NK-92 treated with Interleukin-12 subunit alpha and Interleukin-12 subunit beta, amount 100 ng/mL, for 24 hours (cell line): ENCODE results near the gene GPRIN1.
"Not testable (repeated sequence)": the region's sequence is repeated elsewhere in the genome, so short reads cannot be mapped to it uniquely, and the experiment has no call there.

Experiments
- DNase-seq: peaks from one replicate; lab custom pipeline; 2025; lab: John Stamatoyannopoulos, UW

Gene GPRIN1

GRCh38 chr5:176597417-176598389 is 12.3 kb downstream of the GPRIN1 start:
- DNase-seq: no peak

- DNase-seq: no peak
Observed at GRCh38 chr5:176596689-176597416, 13.1 kb downstream of the GPRIN1 start.

- no peak for DNase-seq
Observed at GRCh38 chr5:176596069-176596644, 13.8 kb downstream of the GPRIN1 start.

GRCh38 chr5:176595386-176595943 is 14.5 kb downstream of the GPRIN1 start:
- no peak for DNase-seq

GRCh38 chr5:176594554-176594953 is 15.4 kb downstream of the GPRIN1 start:
- DNase-seq: no peak

- no peak for DNase-seq
Observed at GRCh38 chr5:176593273-176593869, 16.6 kb downstream of the GPRIN1 start.

- DNase-seq: no peak
Observed at GRCh38 chr5:176592573-176592972, 17.4 kb downstream of the GPRIN1 start.

GRCh38 chr5:176591667-176592066 is 18.3 kb downstream of the GPRIN1 start:
- not testable (repeated sequence) for DNase-seq

GRCh38 chr5:176590035-176590717 is 19.8 kb downstream of the GPRIN1 start:
- no peak for DNase-seq

- no peak for DNase-seq
Observed at GRCh38 chr5:176589039-176589769, 20.8 kb downstream of the GPRIN1 start.

GRCh38 chr5:176588297-176588696 is 21.7 kb downstream of the GPRIN1 start:
- no peak for DNase-seq

GRCh38 chr5:176587398-176587797 is 22.6 kb downstream of the GPRIN1 start:
- DNase-seq: no peak

- DNase-seq: no peak
Observed at GRCh38 chr5:176583076-176583475, 26.9 kb downstream of the GPRIN1 start.

- DNase-seq: no peak
Observed at GRCh38 chr5:176581361-176581760, 28.6 kb downstream of the GPRIN1 start.

GRCh38 chr5:176579323-176579722 is 30.6 kb downstream of the GPRIN1 start:
- DNase-seq: no peak

GRCh38 chr5:176578391-176578808 is 31.6 kb downstream of the GPRIN1 start:
- DNase-seq: no peak

GRCh38 chr5:176577312-176578176 is 32.4 kb downstream of the GPRIN1 start:
- DNase-seq: no peak

GRCh38 chr5:176575488-176576422 is 34.2 kb downstream of the GPRIN1 start:
- no peak for DNase-seq
